Activated CD4-positive, alpha-beta T cell treated with anti-CD3 and anti-CD28 coated beads, Interleukin-2, amount 50 U/mL, for 16 hours (primary cell): ENCODE measurements around the gene FLNC.

Experiments
- DNase-seq: peaks from one replicate; pipeline ENCODE4 v3.0.0-alpha.2; 2020

The FLNC gene

DNA sequence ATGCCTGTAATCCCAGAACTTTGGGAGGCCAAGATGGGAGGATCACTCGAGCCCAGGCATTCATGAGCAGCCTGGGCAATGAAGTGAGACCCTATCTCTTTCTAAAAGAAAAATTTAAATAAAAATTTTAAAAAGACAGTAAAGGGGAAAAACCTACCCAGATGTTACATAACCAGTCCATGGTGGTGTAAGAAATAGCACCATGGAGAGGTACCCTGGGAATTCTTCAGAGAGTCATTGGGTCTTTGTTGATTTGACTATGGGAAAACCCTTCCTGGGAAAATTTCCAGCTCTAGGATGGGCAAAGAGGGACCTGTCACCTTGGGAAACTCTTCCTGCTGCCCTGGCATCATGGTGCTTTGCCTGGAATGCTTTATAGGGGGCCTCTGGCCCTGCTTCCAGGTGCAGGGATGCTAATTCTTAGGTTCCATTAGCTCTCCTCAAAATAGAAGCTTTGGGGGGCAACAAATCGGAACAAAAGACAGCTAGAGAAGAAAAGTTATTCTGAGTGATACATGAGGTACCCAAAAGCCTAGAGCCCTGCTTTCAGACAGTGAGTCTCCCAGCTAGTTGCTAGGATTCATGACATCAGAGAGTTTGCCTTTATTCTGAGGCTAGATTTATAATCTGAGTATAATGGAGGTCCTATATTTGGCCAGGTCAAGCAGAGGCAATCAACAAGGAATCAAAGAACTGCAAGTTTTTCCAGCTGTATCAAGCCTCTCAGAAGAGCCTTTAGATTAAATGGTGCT is 28.4 kb upstream of the FLNC start:
- no peak for DNase-seq

DNA sequence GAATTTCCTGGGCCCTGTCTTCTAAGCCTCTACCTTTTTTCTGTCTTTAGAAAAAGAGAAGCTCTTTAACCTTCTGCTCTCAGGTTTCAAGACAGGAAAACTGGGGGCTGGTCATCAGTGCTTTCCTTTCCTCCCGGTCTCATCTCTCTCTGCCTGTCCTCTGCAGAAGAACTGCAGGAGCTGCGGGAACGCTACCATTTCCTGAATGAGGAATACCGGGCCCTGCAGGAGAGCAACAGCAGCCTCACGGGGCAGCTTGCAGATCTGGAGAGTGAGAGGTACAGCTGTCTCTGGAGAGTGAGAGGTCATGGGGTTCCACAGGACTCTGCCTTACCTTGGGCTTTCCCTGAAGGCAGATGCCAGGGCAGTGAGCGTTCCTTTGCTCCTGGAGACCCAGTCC is 25.7 kb upstream of the FLNC start:
- no peak for DNase-seq

DNA sequence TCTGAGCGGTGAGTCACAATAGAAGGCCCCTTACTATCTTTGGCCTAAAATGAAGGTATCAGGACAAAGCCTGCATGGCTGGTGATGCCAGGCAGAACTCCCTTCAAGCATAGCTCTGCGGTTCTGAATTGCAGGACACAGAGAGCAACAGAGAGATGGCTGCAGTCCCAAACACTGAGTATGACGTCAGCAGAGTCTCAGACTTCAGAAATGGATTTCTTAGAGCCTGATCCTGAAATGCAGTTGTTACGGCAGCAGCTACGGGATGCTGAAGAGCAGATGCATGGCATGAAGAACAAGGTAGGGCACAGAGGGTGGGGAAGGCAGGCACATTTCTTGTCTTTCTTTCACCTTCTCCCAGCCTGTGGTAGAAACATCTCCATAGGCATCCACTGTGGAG is 25.0 kb upstream of the FLNC start:
- DNase-seq = no peak

DNA sequence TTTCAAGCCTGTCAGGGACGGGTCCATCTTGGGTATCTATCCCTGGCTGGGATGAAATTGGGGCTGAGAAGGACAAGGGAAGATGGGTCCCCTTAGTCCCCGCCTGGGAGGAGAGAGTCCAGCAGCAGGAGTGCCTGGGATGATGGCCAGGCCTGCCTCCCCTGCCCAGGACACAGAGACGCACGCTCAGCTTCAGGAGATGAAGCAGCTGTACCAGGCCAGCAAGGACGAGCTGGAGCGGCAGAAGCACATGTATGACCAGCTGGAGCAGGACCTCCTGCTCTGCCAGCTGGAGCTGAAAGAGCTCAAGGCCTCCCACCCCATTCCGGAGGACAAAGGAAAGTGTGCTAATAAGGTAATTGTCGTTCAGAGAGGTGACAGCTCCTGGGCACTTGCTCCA is 23.0 kb upstream of the FLNC start:
- DNase-seq = no peak

DNA sequence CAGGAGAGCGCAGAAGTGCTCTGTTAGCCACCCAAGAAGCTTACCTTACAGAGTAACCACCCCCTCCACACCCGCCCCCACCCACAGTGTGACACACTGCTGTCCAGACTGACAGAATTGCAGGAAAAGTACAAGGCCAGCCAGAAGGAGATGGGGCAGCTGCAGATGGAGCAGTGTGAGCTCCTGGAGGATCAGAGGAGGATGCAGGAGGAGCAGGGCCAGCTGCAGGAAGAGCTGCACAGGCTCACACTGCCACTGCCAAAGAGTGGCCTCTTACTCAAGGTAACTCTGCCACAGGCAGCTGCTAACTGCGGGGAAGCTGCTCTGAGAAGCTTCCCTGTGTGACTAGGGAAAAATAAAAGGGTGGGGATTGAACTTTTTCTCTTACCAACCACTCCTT is 20.8 kb upstream of the FLNC start:
- no peak for DNase-seq

DNA sequence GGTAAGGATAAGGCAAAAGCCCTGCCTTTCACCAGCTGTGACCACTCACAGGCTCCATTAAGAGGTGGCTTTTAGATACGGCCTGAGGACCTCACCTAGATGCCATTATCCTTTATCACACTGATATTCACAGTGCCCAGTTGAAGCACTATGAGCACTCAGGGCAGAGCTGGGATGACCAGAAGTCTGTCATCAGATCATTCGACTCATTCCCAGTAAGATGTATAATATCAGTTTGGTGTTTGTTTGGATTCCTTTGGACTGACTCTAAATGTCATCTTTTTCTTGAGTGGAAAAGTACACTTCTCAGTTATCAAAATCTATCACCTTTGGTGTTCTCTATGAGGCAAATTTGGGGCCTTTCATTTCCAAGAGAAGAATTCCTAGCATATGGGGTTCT is 19.7 kb upstream of the FLNC start:
- DNase-seq = no peak

DNA sequence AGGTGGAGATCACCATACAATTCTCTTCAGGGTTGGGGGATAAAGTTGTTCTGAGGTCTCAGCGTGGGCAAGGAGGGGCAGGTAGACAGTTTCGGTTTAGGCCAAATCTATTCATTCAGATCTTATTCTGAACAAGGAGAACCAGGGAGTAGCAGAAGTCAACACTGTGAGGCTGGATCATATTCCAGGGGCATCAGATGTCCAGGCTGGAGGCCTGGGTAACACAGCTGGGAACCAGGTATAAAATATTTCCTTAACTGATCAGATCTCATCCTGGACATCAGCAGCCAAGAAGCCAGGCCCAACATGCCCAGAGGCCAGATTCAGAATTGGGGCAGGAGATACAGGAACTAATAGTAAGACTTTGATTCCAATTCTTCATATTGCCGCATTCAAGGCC is 19.2 kb upstream of the FLNC start:
- DNase-seq = no peak

DNA sequence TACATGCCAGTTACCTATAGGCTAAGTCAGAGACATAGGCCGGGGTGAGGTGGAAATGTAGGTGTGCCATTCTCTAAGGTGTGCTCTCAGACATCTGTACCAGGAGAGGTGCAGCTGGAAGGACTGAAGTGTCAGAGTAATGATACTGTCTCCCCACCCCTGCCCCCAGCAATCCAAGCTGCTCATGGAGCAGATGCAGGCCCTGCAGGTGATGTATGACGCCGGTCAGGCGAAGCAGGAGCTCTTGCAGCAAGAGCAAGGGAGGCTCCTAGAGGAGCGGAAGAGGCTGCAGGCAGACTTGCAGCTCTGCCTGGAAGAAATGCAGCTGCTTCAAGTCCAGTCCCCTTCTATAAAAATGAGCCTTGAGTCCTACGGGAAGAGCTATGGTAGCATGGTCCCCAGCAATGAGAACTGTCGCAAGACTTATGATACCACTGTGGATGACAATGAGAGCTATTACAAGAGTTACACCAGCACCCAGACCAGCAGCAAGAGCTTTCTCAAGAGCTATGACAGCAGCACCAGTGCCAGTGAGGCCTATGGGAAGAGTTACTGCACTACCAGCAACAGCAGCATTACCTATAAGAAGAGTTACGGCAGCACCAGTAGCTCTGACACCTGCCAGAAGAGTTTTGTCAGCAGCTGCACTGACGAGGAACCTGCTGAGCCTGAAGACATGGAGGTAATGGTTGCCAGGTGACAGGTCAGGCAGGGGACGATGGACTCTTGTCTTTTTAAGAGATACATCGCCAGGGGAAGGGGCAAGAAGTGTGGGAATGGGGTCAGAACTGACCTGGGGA is 18.4 kb upstream of the FLNC start:
- DNase-seq = no peak

DNA sequence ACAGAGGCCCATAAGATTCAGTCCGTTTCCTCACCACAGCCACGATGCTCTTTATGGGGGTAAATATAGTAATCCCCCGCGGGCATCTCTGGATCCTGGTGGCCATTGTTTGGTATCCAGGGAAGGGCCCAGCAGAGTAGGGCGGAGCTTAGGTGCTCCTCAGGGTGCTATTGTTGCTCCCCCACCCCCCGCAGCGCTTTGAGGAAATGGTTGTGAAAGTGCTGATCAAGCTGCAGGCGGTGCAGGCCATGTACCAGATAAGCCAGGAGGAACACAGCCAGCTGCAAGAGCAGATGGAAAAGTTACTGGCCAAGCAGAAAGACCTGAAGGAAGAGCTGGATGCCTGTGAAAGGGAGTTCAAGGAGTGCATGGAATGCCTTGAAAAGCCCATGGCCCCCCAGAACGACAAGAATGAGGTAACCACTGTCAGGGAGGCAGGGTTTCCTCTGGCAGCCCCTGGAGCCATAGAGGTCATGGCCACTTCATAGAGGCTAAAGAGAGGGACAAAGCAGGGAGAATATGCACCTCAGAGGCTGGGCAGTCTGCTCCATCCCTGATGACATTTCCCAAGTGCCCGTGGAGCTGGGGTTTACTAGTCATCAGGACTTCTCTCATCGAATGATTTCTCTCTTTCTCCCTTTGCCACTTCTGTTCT is 17.6 kb upstream of the FLNC start:
- DNase-seq = no peak

DNA sequence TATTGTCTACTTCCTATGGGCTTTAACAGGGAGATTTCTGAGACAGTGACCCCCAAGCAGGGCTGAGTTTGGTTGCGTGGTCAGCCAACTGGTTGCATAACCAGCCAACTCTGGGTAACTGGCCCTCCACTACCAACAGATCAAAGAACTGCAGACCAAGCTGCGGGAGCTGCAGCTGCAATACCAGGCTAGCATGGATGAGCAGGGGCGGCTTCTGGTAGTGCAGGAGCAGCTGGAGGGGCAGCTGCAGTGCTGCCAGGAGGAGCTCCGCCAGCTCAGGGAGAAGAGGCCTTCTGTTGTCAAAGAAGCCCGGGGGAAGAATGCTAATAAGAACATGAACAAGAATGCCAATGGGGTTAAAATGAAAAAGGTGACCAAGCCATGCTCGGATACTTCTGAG is 15.7 kb upstream of the FLNC start:
- DNase-seq = no peak

DNA sequence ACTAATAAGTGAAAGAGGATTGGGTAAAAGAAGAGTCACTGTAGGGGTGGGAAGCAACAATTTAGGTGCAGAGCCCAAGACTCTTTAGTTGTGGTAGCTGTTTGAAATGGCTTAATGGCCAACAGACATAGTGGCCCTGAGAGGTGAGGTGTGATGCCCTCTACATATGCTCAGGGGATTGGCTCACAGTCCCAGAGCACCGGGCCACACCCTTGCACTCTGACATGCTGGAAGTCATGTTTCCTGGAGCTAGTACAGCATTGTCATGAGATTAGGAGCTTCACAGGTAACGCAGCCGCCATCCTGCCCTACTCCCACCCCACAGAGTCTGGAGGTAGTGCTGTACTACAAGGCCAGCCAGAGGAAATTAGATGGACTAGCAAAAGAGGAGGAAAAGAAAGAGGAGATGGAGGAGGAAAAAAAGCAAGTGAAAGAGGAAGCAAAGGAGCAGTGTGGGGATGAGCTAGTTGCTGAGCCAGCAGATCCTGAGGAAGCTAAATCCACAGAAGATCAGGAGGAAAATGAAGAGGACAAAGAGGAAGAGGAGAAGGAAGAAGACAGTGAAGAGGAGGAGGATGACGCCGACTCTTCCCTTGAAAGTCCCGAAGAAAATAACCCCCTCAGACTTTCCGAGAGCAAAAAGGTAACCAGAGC is 14.8 kb upstream of the FLNC start:
- DNase-seq = no peak

DNA sequence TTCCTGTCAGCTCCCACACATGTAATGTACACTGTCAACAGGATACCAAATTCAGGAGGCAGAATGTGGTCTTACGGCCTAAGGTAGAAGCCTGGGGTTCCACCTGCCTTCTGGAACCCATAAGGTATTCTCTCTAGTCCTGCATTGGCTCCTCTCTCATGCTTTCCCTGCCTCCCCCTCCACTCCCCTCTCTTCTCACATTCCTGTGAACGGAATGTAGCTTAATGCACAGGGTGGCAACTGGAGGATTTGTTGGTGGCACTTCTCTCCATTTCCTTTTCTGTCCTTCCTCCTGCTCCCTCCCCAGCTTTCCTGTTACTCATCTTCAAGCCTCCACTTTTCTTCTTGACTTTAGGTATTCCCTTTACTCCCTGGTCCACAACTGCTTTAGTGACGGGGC is 11.5 kb upstream of the FLNC start:
- DNase-seq = no peak

DNA sequence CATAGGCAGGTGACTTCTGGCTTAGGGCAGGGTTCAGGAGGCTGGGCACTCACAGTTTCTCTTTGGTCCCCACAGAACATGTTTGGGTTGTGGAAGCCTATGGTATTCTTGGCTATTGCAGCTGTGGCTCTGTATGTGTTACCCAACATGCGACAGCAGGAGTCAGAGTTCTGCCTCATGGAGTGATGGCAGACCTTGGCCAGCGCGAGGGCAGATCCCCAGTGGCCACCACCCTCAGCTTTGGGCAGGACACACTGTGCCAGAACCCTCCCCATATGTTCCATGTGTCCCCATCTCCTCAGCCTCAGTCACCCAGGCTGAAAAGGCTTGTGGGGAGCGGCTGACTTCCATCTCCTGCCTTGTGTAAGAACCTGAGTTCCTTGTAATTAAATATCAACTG is 8.5 kb upstream of the FLNC start:
- no peak for DNase-seq

DNA sequence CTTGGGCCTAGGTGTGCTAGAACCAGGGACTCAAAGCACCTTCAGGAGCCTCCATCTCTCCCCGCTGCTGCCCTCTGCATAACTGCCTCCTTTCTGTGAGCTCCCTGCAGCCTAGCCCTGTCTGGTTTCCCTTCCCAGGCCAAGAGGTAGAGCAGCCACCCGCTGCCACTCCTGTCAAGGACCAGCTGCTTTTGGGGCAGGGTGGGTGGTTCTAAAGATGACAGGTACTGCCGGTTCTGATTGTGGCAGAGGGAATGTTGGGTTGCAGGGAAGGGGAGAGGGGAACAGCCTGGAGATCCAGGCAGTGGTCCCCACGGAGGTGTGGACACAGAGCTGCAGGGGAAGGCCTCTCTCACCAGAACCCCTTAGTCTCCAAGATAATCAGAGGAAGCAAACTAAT is 3.7 kb upstream of the FLNC start:
- DNase-seq = no peak

DNA sequence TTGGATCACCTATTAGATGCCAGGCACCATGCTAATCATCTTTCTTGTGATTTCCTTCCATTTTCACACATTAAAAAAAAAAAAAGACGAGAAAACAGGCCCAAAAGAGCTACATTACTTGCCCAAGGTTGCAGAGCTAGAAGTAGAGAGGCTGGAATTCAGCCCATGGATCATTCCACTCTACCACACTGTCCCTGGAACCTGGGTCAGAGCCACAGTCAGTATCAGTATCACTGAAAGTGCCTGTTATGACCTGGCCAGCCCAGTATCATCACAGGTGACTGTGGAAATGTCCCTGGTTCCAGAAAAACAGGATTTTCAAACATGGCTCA is 3.3 kb upstream of the FLNC start:
- no peak for DNase-seq

DNA sequence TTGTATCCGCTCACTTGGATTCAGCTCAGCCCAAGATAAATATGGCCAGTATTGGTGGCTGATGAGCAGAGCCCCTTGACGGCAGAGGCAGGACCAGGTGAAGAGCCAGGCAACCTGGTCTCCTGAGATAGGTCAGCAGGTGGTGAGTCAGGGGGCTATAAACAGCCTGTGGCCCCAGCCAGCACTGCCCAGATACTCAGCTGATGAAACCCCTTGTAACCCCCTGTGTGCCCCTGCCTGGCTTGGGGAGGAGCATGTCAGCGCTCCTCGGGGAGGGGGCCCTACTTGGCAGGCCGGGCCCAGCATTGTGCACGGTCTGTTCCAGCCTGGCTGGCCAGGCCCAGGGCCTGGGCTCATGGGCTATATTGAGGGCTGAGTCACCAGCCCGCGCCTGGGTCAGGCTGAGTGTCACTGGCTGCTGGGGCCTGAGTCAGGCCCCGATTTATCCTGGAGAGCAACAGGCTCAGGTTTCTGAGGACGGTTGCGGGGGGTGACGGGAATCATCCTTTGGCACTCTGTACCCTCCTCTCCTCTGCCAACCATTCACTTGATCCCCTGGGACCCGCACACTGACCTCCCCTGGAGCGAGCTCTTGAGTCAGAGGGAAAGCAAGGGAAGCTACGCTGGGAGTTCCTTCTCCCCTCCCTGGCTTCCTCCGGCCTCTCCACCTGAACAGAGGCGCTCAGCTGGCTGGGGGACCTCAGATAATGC is 2.8 kb upstream of the FLNC start:
- no peak for DNase-seq

DNA sequence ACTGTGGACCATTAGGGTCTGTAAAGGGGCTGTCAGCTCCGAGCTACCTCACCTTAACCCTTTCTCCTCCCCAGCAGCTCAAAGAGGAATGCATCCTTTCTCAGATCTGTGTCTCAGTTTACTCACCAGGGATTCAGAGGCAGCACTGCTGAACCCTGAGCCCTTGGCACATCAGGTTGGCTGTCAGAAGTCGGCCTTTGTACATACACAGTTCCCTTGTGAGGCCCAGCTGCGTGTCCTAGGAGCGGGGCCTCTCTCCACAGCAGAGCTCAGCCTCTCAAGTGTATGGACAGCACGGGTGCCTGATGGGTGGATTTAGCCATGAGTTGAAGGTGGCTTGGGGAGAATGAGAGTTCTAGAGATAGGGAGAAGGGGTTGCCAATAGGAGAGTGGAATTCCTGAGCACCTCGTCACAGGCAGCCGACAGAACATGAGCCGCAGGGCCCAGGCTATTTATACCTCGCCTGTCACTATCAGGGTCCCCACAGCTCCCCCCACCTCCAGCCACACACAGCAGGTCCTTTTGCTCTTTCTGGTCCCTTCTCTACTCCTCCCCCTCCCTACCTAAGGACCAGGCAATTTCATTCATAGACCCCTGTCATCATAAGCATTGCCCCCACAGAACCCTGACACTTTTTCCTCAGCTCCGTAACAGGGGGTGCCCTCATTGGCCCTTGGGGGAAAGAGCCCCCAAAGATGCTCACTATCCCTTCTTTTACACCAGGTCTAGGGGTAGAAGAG is 2.1 kb upstream of the FLNC start:
- DNase-seq = no peak

DNA sequence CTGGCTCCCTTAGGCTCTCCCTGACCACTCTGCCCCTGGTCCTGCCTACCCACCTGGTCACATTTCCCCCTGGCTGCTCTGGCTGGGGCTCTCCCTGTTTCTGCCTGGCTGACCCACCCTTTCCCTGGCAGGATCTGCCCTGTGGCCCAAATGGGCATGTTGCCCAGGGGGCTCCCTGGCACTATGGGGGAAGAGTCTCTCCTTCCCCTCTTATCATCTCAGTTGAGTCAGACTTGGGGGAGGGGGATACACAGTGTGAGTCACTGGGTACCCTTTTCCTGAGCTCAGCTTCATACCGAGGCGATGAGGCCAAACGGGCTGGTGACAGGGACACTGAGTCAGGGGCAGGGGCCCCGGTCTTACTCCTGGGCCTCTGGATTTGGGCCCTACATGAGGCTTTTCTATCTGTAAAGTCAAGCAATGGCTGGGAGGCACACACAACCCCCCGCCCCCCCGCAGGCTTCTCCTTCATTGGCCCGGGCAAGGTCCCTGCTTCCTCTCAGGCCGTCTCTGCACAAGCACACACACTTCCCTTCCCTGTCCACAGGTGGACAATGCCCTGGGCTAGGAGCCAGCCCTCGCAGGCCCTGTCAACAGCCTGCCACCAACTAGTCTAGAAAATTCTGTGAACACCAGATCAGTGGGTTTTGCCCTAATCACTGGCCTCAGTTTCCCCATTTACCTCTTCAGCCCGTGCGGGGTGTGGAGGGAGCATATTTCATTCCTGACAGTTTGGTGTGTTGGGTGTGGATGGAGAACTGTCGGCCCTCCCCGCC is 627 bp upstream of the FLNC start:
- DNase-seq = no peak

DNA sequence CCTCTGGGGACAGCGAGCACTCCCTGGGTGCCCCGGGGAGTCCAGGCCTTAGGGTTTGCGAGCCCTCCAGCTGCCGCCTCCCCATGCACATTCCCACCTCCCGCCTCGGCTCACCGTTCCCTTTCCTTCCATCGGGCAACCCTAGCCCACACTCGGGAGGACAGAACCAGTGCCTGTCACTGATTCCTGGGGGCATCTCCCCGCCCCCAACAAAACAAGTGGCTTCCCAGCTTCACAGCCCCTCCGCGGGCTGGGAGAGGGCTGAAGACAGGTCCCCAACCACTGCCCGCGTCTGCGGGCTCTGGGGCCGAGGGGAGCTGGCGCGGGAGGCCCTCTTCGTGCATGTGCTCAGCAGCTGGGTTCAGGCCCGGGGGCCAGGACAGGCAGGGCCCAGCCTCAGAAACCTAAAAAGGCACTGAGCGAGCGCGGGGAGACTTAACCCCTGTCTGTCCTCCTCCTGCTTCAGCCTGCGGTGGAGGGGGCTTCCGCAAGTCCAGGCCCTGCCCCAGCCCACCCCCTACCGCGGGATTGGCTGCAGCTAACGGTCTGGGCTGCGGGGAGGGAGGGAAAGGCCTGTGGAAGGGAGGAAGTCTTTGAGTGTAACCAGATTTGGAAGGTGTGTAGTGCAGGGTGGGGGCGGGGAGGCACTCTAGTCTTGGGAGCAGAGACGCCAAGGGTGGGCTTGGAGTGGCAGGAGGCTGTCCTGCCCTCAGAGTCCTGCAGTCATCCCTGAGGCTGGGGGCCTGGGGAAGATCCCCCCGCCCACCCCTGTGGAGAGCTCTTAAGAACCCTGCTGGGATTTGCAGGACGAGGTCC is 1.2 kb downstream of the FLNC start:
- no peak for DNase-seq

DNA sequence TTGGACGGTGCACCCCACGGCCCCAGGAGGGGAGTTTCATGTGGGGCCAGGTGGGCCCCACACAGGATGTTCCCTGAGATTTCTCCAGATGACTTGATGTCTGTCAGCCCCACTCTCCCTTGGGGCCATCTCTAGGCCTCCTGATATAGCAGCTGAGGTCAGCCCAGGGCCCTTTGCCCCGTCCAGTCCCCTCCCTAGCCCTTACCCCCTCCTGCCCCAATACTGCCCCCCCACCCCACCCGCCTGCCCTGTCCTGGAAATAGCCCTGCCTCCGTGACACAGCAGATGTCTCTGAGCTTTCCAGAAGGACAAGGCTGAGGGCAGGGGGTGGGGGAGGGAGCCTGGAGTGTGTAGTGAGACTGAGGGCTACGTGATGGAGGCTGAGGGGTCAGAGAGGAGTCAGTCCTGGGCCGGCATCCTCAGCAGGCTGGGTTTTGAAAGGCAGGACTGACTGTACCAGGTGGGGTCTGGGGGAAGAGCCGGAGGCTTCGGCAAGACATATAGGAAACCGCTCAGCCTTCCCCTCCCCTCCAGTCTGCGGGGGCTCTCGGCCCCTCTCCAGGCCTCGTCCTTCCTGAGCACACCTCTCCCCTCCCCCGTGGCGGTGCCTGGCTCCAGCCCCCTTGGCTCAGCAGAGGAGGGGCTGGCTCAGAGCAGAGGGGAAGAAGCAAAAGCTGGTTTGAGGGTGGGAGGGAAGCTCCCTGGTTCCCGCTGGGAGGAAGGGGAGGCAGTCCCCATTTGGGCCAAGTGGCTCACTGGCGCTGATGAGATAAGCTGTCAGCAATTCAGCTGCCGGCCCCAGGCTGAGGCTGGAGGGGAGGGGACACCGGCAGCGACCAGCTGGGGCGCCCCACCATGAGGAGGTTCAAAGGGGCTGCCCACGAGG is 2.0 kb downstream of the FLNC start:
- no peak for DNase-seq
